ENCODE results near the gene DMKN. TPM values are rescaled to one million over a fixed set of nuclear protein-coding genes. Genes with fewer than 3 reads are reported as not detected.
"Not testable (repeated sequence)": the region's sequence is repeated elsewhere in the genome, so short reads cannot be mapped to it uniquely, and the experiment has no call there.

DMKN gene
- total RNA-seq, 2 experiments from 2014 or later: 1.4 to 1.5 TPM

DNA sequence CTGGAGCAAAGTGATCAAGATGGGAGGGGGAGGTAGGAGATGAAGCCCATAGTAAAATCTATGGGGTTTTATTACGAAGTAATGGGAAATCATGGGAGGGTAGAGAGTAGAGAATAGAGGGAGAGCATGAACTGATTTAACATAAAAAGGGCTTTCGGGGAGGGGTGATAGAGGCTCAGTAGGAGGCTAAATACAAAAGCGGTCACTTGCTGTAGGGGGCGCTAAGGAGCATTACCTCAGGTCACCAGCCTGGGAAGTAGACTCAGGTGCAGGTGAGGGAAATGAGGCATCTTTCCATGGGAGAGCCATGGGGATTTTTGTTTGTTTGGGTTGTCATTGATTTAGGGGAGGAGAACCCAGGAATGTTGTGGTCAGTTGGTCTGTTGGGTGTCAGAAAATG, 37.3 kb downstream of the DMKN start:
- Mint-ChIP-seq H3K36me3 (no peaks in the 10 kb centered on the region), H3K9me3 (no peaks in the 10 kb centered on the region), H3K27ac (no peak overlapping the region), H3K27me3 (peaks cover 4% of the 10 kb centered on the region), H3K4me1 (no peaks in the 10 kb centered on the region), H3K4me3 (no peak overlapping the region)
- no peak for DNase-seq

DNA sequence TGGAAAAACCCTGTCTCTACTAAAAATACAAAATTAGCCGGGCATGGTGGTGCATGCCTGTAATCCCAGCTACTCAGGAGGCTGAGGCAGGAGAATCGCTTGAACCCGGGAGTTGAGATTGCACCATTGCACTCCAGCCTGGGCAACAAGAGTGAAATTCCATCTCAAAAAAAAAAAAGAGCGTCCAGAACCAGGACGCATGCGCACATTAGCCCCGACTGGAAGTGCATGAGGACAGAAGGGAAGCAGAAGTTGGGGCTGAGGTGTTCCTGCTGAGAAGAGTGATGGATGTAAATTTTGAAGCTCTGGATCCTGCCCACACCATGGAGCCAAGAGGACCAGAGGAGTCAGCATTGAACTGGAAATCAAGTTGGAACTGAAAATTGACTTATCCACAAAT, 38.9 kb downstream of the DMKN start:
- not testable (repeated sequence) for DNase-seq, H3K9me3 Mint-ChIP-seq, H3K27me3 Mint-ChIP-seq, H3K36me3 Mint-ChIP-seq, H3K4me1 Mint-ChIP-seq, H3K27ac Mint-ChIP-seq, H3K4me3 Mint-ChIP-seq

DNA sequence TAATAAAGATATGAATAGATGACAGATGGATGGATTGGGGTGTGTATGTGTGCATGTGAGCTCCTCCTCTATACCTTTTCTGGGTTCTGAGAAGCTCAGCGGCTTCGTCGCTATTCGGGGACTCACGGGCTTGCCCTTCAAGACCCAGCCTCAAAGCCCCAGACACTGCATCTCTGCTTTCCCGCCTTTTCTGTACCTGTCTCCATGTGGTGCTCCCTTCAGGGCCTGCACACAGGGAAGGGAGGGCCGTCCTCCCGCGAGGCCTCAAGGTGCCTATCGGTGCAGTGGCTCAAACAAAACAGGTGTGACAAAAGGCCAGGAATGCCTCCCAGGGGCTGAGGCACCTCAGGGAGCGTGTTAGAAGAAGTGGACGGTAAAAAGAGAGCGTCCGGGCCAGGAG, 39.3 kb downstream of the DMKN start:
- no peak overlapping the region for H3K27ac Mint-ChIP-seq
- H3K36me3 Mint-ChIP-seq: no peaks in the 10 kb centered on the region
- H3K4me1 Mint-ChIP-seq: no peaks in the 10 kb centered on the region
- H3K4me3 Mint-ChIP-seq: no peak overlapping the region
- DNase-seq: no peak
- peaks cover 4% of the 10 kb centered on the region for H3K27me3 Mint-ChIP-seq
- H3K9me3 Mint-ChIP-seq: no peaks in the 10 kb centered on the region

DNA sequence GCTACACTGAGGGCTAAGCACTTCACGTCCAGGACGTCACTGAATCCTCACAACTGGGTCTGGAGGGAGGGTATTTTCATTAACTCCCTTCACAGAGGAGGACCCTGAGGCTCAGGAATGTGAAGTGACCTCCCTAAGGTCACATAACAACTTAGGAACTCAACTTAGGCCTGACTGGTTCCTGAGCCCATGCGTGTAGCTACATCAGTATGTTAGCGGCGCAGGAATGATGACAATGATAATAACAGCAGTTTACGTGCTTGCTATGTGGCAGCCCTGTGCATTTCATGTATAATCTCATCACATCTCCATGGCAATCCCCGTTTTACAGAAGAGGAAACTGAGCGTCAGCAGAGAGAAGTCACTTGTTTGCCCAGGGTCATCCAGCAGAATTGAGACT, 41.5 kb downstream of the DMKN start:
- no peak overlapping the region for H3K27ac Mint-ChIP-seq
- H3K4me3 Mint-ChIP-seq: no peak overlapping the region
- H3K36me3 Mint-ChIP-seq: no peaks in the 10 kb centered on the region
- H3K4me1 Mint-ChIP-seq: peaks cover 1% of the 10 kb centered on the region
- DNase-seq: no peak
- H3K27me3 Mint-ChIP-seq: peaks cover 4% of the 10 kb centered on the region
- no peaks in the 10 kb centered on the region for H3K9me3 Mint-ChIP-seq

DNA sequence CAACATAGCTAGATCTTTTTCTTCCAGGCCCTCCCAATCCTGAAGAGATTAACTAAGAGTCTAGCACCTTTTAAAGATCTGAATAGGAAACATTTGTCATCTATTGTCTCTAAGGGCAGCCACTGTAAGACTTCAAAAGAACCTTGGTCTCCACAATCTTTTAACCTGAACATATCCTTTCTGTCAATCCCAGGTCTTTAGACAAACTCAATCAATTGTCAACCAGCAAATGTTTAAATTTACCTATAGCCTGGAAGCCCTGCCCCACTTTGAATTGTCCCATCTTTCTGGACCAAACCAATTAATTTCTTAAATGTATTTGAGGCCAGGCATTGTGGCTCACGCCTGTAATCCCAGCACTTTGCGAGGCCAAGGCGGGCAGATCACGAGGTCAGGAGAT, 42.4 kb downstream of the DMKN start:
- not testable (repeated sequence) for H3K36me3 Mint-ChIP-seq, H3K4me3 Mint-ChIP-seq, H3K9me3 Mint-ChIP-seq, H3K4me1 Mint-ChIP-seq, H3K27ac Mint-ChIP-seq, DNase-seq, H3K27me3 Mint-ChIP-seq

DNA sequence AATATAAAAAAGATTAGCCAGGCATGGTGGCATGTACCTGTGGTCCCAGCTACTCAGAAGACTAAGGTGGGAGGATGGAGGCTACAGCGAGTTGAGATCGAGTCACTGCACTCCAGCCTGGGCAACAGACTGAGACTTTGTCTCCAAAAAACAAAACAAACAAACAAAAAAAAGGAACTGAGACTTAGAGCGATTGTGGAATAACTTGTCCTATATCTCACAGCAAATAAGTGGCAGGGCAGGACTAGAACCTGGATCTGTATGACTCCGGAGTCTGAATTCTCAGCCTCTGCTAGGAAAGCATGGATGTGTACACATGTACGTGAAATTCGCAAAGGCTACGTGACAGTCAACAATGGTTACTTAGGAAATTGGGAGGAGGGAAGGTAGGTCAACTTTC, 43.3 kb downstream of the DMKN start:
- H3K27ac Mint-ChIP-seq: no peak overlapping the region
- no peak overlapping the region for H3K4me3 Mint-ChIP-seq
- H3K9me3 Mint-ChIP-seq: no peaks in the 10 kb centered on the region
- no peaks in the 10 kb centered on the region for H3K36me3 Mint-ChIP-seq
- peaks cover 1% of the 10 kb centered on the region for H3K4me1 Mint-ChIP-seq
- no peaks in the 10 kb centered on the region for H3K27me3 Mint-ChIP-seq
- DNase-seq: no peak

DNA sequence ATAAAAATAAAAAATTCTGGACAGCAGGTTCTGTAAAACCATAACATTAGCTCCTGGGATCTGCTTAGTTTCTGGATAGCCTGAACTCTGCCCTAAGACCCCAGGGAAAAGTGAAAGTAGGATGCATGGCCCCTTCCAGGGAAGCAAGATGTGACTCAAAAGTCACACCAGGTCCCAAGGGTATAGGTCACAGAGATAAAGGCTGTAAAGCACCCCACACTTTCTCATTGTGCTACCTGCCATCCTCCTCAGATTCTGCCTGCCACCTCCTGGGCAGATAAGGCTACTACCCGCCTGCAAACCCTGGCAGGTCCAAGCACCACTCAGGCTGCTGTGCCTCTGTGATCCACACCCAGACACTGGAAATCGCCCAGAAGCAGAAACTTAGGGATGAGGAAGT, 44.8 kb downstream of the DMKN start:
- DNase-seq: peak; percentile 49
- Mint-ChIP-seq H3K27ac (no peak overlapping the region), H3K27me3 (no peaks in the 10 kb centered on the region), H3K9me3 (no peaks in the 10 kb centered on the region), H3K4me1 (peaks cover 2% of the 10 kb centered on the region), H3K36me3 (no peaks in the 10 kb centered on the region), H3K4me3 (no peak overlapping the region)

DNA sequence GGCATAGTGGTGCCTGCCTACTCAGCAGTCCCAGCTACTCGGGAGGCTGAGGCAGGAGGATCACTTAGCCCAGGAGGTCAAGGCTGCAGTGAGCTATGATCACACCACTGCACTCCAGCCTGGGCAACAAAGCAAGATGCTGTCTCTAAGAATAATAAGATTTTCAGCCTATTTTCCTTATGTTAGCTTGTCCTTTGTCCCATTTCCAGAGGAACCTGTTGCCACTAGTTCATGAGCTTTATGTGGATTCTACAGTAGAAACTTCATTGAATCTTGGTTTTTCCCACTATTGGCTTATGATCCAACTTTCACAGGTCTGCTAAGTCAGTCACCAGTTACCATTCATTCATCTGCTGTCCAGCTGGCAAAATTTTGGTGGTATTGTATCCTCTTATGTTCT, 47.2 kb downstream of the DMKN start:
- Mint-ChIP-seq H3K27ac (no peak overlapping the region), H3K4me1 (peaks cover 16% of the 10 kb centered on the region), H3K4me3 (no peak overlapping the region), H3K36me3 (no peaks in the 10 kb centered on the region), H3K27me3 (no peaks in the 10 kb centered on the region), H3K9me3 (no peaks in the 10 kb centered on the region)
- no peak for DNase-seq

DNA sequence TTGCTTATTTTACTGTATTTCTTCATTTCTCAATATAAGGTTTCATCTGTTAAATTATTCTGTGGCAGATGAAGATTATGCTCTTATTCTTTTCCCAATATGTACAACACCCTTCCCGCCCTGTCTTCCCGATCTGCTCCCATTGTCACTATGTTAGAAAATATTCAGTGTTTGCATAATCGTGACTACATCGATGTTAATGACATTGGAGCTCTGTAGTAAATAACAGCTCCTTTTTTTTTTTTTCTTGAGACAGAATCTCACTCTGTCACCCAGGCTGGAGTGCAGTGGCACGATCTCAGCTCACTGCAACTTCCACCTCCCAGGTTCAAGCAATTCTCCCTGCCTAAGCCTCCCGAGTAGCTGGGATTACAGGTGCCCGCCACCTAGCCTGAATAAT, 50.5 kb downstream of the DMKN start:
- H3K27ac Mint-ChIP-seq: peak overlapping the region; percentile 58
- H3K27me3 Mint-ChIP-seq, DNase-seq, H3K9me3 Mint-ChIP-seq, H3K36me3 Mint-ChIP-seq: not testable (repeated sequence)
- peak overlapping the region; percentile 7 for H3K4me3 Mint-ChIP-seq
- H3K4me1 Mint-ChIP-seq: peaks cover 20% of the 10 kb centered on the region

DNA sequence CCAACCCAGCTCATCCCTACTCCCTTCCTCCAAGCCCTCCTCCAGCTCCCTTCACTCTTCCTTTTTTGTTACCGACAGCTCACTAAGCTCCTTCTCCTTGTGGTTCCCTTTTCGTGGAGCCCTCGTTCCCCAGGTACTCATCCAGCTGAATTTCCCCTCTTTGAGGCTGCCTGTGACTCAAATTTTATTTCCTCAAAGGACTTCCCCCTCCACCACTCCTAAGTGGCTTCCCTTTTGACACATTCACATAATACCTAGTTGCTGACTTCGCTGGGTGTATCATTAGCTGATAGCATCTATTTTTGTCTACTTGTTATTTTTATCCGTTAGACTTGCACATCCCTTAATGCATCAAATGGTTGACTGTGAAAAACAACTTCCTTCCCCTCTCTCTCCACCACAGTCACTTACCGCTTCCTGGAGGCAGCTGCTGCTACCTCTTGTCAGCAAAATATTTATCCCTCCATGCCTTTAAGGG, 50.9 kb downstream of the DMKN start:
- peak overlapping the region; percentile 81 for H3K27ac Mint-ChIP-seq
- H3K4me1 Mint-ChIP-seq: peaks cover 20% of the 10 kb centered on the region
- no peaks in the 10 kb centered on the region for H3K27me3 Mint-ChIP-seq
- H3K4me3 Mint-ChIP-seq: peak overlapping the region; percentile 38
- DNase-seq: no peak
- H3K36me3 Mint-ChIP-seq: no peaks in the 10 kb centered on the region
- no peaks in the 10 kb centered on the region for H3K9me3 Mint-ChIP-seq

DNA sequence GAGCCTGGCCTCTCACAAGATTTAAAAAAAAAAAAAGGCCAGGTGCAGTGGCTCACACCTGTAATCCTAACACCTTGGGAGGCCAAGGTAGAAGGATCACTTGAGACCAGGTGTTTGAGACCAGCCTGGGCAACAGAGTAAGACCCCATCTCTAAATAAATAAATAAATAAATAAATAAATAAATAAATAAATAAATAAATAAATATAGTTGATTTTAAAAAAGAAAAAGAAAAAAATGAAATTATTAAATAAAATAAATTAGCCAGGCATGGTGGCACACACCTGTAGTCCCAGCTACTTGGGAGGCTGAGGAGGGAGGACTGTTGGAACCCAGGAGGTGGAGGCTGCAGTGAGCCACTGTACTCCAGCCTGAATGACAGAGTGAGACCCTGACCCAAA, 51.7 kb downstream of the DMKN start:
- H3K27ac Mint-ChIP-seq, H3K9me3 Mint-ChIP-seq, H3K36me3 Mint-ChIP-seq, H3K27me3 Mint-ChIP-seq, DNase-seq, H3K4me3 Mint-ChIP-seq: not testable (repeated sequence)
- peaks cover 23% of the 10 kb centered on the region for H3K4me1 Mint-ChIP-seq

DNA sequence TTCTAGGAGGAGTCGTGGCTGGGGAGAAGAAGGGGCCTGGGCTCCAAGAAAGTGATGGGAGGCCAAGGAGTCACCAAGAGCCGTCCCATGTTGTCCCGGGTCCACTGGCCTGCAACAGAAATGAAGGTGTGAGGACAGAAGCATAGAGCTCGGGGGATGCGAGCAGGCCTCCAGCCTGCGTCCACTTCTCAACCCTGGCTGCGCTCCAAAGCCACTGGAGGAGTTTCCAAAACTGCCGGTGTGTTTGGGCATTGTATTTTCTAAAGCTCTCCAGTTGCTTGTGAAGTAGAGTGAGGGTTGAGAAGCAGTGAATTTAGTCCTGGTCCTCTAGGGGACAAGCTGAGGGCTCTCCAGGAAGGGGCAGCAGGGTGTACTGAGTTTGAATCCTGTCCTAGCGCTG, 52.4 kb downstream of the DMKN start:
- peaks cover 25% of the 10 kb centered on the region for H3K4me1 Mint-ChIP-seq
- no peak overlapping the region for H3K4me3 Mint-ChIP-seq

DNA sequence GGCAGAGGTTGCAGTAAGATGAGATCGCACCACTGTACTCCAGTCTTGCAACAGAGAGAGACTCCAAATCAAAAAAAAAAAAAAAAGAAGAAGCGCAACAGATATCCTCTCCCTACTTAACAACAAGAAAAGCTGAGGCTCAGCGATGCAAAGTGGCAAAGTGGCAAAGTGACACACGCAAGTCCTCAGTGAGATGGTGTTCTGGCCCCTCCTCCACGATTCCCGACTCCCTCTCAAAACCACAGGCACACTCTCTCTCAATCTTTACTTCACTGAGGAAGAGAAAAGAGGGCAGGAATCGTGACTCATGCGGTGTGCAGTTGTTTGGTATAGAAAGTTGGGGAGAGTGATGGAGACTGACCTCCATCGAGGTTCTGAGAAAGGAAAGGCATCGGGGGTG, 52.8 kb downstream of the DMKN start:
- DNase-seq: no peak
- H3K4me3 Mint-ChIP-seq: no peak overlapping the region
- no peak overlapping the region for H3K27ac Mint-ChIP-seq
- no peaks in the 10 kb centered on the region for H3K9me3 Mint-ChIP-seq
- no peaks in the 10 kb centered on the region for H3K36me3 Mint-ChIP-seq
- no peaks in the 10 kb centered on the region for H3K27me3 Mint-ChIP-seq
- H3K4me1 Mint-ChIP-seq: peaks cover 25% of the 10 kb centered on the region

More for the DNA sequence above, 52.4 kb downstream of the DMKN start:
- Mint-ChIP-seq H3K27ac (no peak overlapping the region), H3K27me3 (no peaks in the 10 kb centered on the region), H3K36me3 (no peaks in the 10 kb centered on the region), H3K9me3 (no peaks in the 10 kb centered on the region)
- DNase-seq: no peak

DNA sequence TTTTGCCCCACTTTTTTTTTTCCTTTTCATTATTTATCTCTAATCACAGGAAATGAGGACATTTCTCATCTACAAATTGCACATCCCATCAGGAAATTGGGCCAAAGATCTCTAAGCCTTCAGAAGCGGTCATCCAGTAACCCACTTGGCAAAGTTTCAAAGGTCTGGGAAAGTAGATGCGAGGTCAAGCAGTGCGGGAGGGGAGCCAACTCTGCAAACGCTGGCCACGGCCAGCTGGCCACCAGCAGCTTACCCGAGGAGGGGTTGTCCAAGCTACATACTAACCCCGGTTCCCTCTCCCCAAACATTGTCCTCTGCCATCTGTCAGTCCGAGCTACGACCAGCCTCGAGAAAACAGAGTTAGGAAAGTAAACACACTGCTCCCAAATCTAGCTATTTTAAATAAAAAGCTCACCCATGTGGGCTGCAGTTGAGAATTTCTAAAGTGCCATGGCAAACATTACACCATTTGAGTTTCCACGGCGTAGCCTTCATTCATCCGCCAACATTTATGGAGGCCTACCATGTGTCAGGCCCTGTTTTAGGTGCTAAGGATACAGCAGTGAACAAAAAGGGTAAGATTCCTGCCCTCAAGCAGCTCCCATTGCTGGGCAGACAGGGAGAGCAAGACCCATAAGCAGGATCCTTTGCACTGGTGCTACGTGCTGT, 53.9 kb downstream of the DMKN start:
- Mint-ChIP-seq H3K27me3 (no peaks in the 10 kb centered on the region), H3K36me3 (no peaks in the 10 kb centered on the region), H3K9me3 (no peaks in the 10 kb centered on the region), H3K27ac (peak overlapping the region; percentile 43), H3K4me1 (peaks cover 25% of the 10 kb centered on the region), H3K4me3 (no peak overlapping the region)
- DNase-seq: no peak

DNA sequence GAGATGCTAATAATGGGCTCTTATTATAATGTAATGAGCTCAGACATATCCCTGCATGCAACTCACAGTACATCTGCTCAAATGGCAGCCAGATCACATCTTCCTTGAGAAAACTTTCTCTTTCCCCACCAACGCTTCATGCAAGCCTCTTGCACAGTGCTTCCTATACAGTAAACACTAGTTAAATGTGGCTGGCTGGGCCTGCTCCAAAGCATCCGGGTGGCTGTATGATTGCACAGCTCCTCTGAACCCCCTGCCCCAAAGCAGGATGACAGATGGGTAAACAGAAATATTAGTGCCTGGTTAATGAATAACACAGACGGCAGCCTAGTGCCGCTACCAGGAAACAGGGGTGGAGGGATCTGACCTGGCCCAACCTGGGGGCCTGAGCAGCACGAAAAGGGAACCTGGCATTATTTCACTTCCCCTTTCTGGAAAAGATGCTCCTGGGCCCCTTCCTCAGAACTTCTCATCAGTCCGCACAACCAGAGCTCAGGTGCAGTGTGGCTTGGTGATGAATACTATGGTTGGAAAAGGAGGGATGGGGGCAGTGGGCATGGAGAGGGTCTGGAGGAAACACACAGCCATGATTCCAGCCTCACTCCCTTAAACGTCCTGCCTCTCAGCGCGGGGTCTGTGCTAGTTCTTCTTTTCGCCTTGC, 54.6 kb downstream of the DMKN start:
- Mint-ChIP-seq H3K4me1 (peaks cover 25% of the 10 kb centered on the region), H3K27me3 (no peaks in the 10 kb centered on the region), H3K9me3 (no peaks in the 10 kb centered on the region), H3K27ac (no peak overlapping the region), H3K4me3 (no peak overlapping the region), H3K36me3 (no peaks in the 10 kb centered on the region)
- no peak for DNase-seq

DNA sequence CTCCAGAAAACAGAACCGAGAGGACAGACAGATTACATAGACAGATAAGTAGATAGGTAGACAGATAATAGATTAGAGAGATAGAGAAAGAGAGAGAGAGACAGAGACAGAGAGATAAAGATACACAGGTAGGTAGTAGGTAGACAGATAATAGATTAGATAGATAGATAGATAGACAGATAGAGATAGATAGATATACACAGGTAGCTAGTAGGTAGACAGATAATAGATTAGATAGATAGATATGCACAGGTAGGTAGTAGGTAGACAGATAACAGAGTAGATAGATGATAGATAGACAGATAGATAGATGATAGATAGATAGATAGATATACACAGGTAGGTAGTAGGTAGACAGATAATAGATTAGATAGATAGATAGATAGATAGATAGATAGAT, 55.3 kb downstream of the DMKN start:
- no peak for DNase-seq
- H3K27me3 Mint-ChIP-seq: no peaks in the 10 kb centered on the region
- H3K4me3 Mint-ChIP-seq: no peak overlapping the region
- H3K9me3 Mint-ChIP-seq: no peaks in the 10 kb centered on the region
- H3K4me1 Mint-ChIP-seq: peaks cover 20% of the 10 kb centered on the region
- H3K27ac Mint-ChIP-seq: no peak overlapping the region
- no peaks in the 10 kb centered on the region for H3K36me3 Mint-ChIP-seq

All from activated naive CD8-positive, alpha-beta T cell treated with anti-CD3 and anti-CD28 coated beads for 36 hours (primary cell).